Lower leg skin (tissue), 3 donors: ENCODE data around the gene UNC5CL.

Experiments used
- CTCF ChIP-seq, 3 donors: fragments of 450-650 bp; IDR thresholded peaks; one replicate each; pipeline ENCODE4 v1.5.1; 2016; ENCODE audit warnings: antibody characterized with exemption in 3 of 3, mild to moderate bottlenecking in 3 of 3, moderate library complexity in 2 of 3
- POLR2A ChIP-seq, 2 donors: fragments of 450-650 bp; IDR thresholded peaks; one replicate each; pipeline ENCODE4 v1.6.1; 2016 to 2017; ENCODE audit warnings: antibody characterized with exemption in 2 of 2, mild to moderate bottlenecking in 1 of 2, moderate library complexity in 1 of 2

- TF ChIP-seq CTCF (IDR thresholded peaks at IDR 0.05) (no peak), POLR2A (IDR thresholded peaks at IDR 0.05) (no peak)
These were observed 6.2 kb downstream of the UNC5CL start for GRCh38 chr6:41032830-41033229.
